Stomach (tissue), 9 donors: ENCODE data around the gene RERE. TPM values are rescaled to one million over a fixed set of nuclear protein-coding genes. Genes with fewer than 3 reads are reported as not detected.

Experiments
- DNase-seq, 2 donors: peaks; one replicate each; pipeline versions ENCODE4 v3.0.0 to v3.0.0-alpha.2; 2013 to 2019
- H3K27ac ChIP-seq, 5 donors: fragments of 200-600 bp in 4 of 5; sonication (generic) in 4 of 5; one replicate each; pipeline ENCODE4 v1.5.1; 2013 to 2019; ENCODE audit warnings: mild to moderate bottlenecking in 1 of 5, moderate library complexity in 1 of 5
- H3K27me3 ChIP-seq, 3 donors: fragments of 200-600 bp; sonication (generic); one replicate each; pipeline ENCODE4 v1.5.1; 2017 to 2019; ENCODE audit warnings: mixed run types in 1 of 3
- H3K36me3 ChIP-seq, 4 donors: fragments of 200-600 bp; sonication (generic); 1 replicate in 3 of 4; 2 replicates in 1 of 4; pipeline ENCODE4 v1.5.1; 2016 to 2019
- H3K4me1 ChIP-seq, 4 donors: fragments of 200-600 bp; sonication (generic); one replicate each; pipeline ENCODE4 v1.5.1; 2016 to 2019
- H3K4me3 ChIP-seq, 4 donors: fragments of 200-600 bp; sonication (generic) in 3 of 4; one replicate each; pipeline ENCODE4 v1.5.1; 2016 to 2019; ENCODE audit warnings: mild to moderate bottlenecking in 1 of 4
- H3K9me3 ChIP-seq, 4 donors: fragments of 200-600 bp; sonication (generic); one replicate each; pipeline ENCODE4 v1.5.1; 2016 to 2019
- EP300 ChIP-seq: sonication (generic); formaldehyde crosslinking; IDR thresholded peaks from one replicate; pipeline ENCODE4 v1.6.1; 2017; ENCODE audit warnings: antibody characterized with exemption
- POLR2A ChIP-seq, 4 donors: fragments of 450-650 bp; IDR thresholded peaks; one replicate each; pipeline ENCODE4 v1.6.1; 2016; ENCODE audit warnings: antibody characterized with exemption in 4 of 4, control low read depth in 2 of 4, mild to moderate bottlenecking in 1 of 4, moderate library complexity in 1 of 4
- POLR2AphosphoS5 ChIP-seq, 3 donors: sonication (generic); formaldehyde crosslinking; IDR thresholded peaks; one replicate each; pipeline ENCODE4 v1.6.1; 2016; ENCODE audit warnings: antibody characterized with exemption in 3 of 3
- WGBS, 5 donors: extraction: QIAGEN DNeasy Blood & Tissue Kit in 3 of 5; methylation state at CpG; one replicate each; pipeline versions ENCODE4 v1.1.5 to v1.1.7; 2013 to 2018; 5-methylcytosine and 5-hydroxymethylcytosine counted together
- intact Hi-C: fragments of 100-400 bp; cut with DNase I; formaldehyde crosslinking; loops from one replicate; pipeline ENCODE4 v1.15.1; 2023; ENCODE audit warnings: low total_unique reads
- polyA plus RNA-seq, 3 donors: library from polyadenylated mRNA; stranded (reverse); fragments of 200-250 nt; gene quantifications; one replicate each; pipeline ENCODE4 v1.2.3, GENCODE V29; 2013
- total RNA-seq, 5 donors: library from RNA; depleted of rRNA; stranded (reverse); fragments of >200 nt; gene quantifications; one replicate each; pipeline versions ENCODE4 v1.1.0 to v1.2.3, GENCODE V29; 2014 to 2016
- TF ChIP-seq, protein P1 (sequence below), 7 experiments: fragments of 450-650 bp in 4 of 7; fragments of 200-600 bp in 3 of 7; sonication (generic) in 3 of 7; IDR thresholded peaks; one replicate each; pipeline ENCODE4 v1.5.1; 2016 to 2019; ENCODE audit warnings: antibody characterized with exemption in 7 of 7, control low read depth in 2 of 7, mild to moderate bottlenecking in 1 of 7
- donor health status: healthy with polysubstance abuse.
- donor health status: Bipolar disorder and iron deficiency.
- donor health status: healthy.

Gene RERE
- total and polyA plus RNA-seq, 8 donors = 15.6 to 198 (median 79.3) TPM

DNA sequence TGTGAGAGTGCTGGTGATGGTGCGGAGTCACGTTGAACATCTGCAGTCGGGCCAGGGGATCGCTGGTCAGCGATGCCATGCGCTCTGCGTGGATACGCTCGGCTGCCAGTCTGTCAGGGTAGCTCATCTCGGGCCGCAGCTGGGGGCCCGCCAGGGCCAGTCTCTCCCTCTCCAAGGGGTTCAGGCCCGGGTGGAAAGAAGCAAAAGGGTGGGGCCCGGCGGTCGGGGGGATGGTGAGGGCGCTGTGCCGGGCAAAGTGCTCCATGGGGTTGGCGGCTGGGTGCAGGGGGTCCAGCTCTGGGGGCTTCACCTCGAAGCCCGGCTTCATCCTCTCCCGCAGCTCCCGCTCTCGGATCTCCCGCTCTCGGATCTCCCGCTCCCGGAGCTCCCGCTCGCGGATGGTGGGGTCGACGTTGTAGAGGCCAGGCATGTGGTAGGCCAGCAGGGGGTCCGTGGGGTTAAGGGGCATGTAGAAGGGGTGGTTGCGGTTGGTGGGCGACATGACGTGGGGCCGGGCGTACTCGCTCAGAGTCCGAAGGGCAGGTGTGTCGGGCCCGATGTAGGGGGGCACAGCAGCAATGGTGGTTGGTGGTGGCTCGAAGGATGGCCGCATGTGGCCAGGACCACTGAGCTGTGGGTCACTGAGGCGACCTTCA lies 459.1 kb downstream of the RERE start:
- Histone ChIP-seq H3K27me3 (no peaks in the 10 kb centered on the region), H3K36me3 (peaks cover 91 to 100% (median 100%) of the 10 kb centered on the region in 4 donors), H3K4me1 (peaks cover 4 to 29% (median 18%) of the 10 kb centered on the region in 4 donors), H3K9me3 (no peaks in the 10 kb centered on the region), H3K4me3 (no peak overlapping the region), H3K27ac (peak overlapping the region in 2 of 5 donors; percentile 40 to 46)
- intact Hi-C loops = no loop called here
- 93 to 94% (median 94%) methylated on average over 44 to 46 of the region's 46 CpGs for WGBS, 5 donors
- peak in 1 of 2 donors; percentile 16 for DNase-seq
- TF ChIP-seq POLR2A (IDR thresholded peaks at IDR 0.05) (no peak), EP300 (no peak), POLR2AphosphoS5 (IDR thresholded peaks at IDR 0.05) (no peak)
- TF ChIP-seq, protein P1, sequence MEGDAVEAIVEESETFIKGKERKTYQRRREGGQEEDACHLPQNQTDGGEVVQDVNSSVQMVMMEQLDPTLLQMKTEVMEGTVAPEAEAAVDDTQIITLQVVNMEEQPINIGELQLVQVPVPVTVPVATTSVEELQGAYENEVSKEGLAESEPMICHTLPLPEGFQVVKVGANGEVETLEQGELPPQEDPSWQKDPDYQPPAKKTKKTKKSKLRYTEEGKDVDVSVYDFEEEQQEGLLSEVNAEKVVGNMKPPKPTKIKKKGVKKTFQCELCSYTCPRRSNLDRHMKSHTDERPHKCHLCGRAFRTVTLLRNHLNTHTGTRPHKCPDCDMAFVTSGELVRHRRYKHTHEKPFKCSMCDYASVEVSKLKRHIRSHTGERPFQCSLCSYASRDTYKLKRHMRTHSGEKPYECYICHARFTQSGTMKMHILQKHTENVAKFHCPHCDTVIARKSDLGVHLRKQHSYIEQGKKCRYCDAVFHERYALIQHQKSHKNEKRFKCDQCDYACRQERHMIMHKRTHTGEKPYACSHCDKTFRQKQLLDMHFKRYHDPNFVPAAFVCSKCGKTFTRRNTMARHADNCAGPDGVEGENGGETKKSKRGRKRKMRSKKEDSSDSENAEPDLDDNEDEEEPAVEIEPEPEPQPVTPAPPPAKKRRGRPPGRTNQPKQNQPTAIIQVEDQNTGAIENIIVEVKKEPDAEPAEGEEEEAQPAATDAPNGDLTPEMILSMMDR (IDR thresholded peaks at IDR 0.05) = no peak

DNA sequence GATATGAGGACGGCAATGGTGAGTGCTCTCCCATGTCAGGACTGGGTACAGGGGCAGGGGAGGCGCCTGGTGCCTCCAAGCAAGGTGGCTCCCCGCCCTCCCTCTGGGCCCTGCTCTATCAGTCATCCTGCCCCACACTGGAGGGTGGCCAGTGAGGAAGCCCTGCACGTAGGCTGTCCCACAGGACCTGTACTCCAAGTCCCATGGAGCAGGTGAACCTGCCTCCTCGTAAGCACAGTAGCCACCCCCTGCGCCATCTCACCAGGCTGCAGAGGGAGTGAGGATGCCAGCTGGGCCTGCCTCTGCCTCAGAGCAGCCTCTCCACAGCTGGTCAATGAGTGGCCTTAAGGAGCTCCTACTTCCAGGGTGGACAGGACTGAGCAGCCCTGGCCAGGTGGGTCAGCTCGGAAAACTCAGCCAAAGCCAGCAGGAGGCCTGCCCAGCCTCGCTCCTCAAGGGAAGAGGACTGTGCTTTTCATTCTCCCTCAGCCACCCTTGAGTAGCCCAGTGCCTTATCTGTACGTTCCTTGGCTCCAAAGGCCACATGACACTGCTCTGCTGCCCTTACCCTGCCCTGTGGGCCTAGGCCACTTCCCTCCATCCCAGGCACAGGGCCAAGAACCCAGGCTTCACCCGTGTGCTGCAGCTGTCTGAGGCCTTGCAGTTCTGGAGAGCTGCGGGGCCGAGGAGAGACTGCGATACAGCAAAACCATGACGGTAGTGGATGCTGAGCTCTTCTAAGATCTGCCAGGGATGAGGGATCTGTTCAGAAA lies 459.9 kb downstream of the RERE start:
- peak overlapping the region in 3 of 5 donors; percentile 40 to 46 (median 43) for H3K27ac ChIP-seq
- 49 to 76% (median 60%) methylated on average over 13 to 14 of the region's 14 CpGs for whole genome bisulfite sequencing, 5 donors

DNA sequence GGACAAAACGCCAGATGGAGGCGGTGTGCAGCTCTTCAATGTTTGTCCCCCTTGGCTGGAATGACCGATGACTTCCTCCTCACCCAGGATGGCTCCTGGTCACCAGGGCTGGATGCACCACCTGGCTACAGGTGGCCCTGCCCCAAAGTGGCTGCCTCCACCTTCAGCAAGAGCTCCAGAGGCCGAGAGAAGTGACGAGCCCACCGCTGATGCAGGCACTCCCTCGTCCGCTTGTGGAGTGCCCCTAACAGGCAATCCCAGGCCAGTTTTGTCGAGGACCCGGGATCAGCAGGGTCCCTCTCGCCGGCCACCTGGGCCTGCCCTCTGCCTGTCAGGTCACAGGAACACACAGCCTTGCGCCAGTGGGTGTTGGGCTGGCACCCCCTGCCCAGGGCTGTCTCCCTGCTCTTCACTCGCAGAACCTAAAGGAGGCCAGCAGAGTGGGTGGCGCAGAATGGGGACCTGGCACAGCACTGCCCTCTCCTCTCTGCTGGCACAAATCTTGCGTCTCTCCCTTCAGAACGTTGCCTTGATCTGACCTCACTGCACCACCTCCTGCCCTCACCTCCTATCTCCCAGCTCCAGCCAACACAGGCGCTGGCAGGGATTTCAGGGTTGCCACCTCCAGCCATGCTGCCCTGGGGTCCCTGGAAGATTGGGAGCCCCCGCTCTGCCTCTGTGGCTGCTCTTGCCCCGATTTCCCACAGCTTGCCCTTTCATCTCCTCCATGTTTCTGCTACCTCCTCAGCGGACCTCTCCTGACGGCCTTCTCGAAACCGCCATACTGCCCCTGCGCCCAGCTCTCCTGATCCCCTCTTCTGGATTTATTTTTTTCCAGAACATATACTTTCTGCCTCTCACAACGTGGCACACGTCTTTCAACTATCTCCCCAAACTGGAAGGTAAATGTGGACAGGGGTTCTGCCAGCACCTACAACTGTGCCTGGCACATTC lies 460.9 kb downstream of the RERE start:
- Histone ChIP-seq H3K36me3 (peaks cover 79 to 94% (median 89%) of the 10 kb centered on the region in 4 donors), H3K27me3 (no peaks in the 10 kb centered on the region), H3K27ac (peak overlapping the region in 2 of 5 donors; percentile 40 to 46), H3K4me1 (peaks cover 0 to 40% (median 24%) of the 10 kb centered on the region in 4 donors), H3K9me3 (no peaks in the 10 kb centered on the region), H3K4me3 (no peak overlapping the region)
- 83 to 90% (median 87%) methylated on average over 25 to 27 of the region's 27 CpGs for WGBS, 5 donors
- no peak for DNase-seq
- TF ChIP-seq POLR2A (IDR thresholded peaks at IDR 0.05) (no peak), POLR2AphosphoS5 (IDR thresholded peaks at IDR 0.05) (no peak), EP300 (no peak)
- TF ChIP-seq, protein P1 (IDR thresholded peaks at IDR 0.05) = no peak
- intact Hi-C loops = no loop called here

More for the DNA sequence above, 459.9 kb downstream of the RERE start:
- H3K9me3 ChIP-seq = no peaks in the 10 kb centered on the region
- no peak for DNase-seq
- intact Hi-C loops = no loop called here
- H3K4me1 ChIP-seq = peaks cover 0 to 31% (median 19%) of the 10 kb centered on the region in 4 donors
- TF ChIP-seq, protein P1 (IDR thresholded peaks at IDR 0.05) = no peak
- TF ChIP-seq EP300 (no peak), POLR2A (IDR thresholded peaks at IDR 0.05) (no peak), POLR2AphosphoS5 (IDR thresholded peaks at IDR 0.05) (no peak)
- H3K4me3 ChIP-seq = no peak overlapping the region
- no peaks in the 10 kb centered on the region for H3K27me3 ChIP-seq
- H3K36me3 ChIP-seq = peaks cover 88 to 100% (median 99%) of the 10 kb centered on the region in 4 donors
